GM12801 (cell line): ENCODE results near the gene PBX1.

Experiments used
- TF ChIP-seq, protein P1 (sequence below): IDR thresholded peaks from one replicate; pipeline ENCODE4 v1.5.1; 2011; ENCODE audit warnings: control low read depth; ENCODE audit not compliant: insufficient read length; ENCODE audit errors: extremely low read depth

The PBX1 gene

GRCh38 chr1:164670026-164670425, 111.0 kb downstream of the PBX1 start:
- TF ChIP-seq, protein P1, sequence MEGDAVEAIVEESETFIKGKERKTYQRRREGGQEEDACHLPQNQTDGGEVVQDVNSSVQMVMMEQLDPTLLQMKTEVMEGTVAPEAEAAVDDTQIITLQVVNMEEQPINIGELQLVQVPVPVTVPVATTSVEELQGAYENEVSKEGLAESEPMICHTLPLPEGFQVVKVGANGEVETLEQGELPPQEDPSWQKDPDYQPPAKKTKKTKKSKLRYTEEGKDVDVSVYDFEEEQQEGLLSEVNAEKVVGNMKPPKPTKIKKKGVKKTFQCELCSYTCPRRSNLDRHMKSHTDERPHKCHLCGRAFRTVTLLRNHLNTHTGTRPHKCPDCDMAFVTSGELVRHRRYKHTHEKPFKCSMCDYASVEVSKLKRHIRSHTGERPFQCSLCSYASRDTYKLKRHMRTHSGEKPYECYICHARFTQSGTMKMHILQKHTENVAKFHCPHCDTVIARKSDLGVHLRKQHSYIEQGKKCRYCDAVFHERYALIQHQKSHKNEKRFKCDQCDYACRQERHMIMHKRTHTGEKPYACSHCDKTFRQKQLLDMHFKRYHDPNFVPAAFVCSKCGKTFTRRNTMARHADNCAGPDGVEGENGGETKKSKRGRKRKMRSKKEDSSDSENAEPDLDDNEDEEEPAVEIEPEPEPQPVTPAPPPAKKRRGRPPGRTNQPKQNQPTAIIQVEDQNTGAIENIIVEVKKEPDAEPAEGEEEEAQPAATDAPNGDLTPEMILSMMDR, result no peak

DNA sequence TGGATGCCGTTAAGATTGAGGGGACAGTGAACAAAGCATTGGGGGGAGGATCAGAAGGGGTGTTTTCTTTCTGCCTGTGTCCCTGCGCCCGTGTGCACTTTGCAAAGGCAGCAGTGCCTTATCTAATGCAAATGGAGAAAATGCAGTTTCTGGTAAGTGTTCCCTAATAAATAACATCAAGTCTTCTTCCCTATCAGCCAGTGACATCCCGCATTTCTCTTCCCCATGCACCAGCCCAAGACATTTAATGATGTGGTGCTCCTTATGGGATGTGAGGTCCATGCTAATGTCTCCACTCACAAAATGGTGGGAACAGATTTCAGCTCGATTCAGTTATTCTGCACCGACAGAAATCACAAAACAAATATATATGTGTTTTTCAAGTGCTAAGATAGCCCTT, 111.8 kb downstream of the PBX1 start:
- TF ChIP-seq, protein P1, result no peak

DNA sequence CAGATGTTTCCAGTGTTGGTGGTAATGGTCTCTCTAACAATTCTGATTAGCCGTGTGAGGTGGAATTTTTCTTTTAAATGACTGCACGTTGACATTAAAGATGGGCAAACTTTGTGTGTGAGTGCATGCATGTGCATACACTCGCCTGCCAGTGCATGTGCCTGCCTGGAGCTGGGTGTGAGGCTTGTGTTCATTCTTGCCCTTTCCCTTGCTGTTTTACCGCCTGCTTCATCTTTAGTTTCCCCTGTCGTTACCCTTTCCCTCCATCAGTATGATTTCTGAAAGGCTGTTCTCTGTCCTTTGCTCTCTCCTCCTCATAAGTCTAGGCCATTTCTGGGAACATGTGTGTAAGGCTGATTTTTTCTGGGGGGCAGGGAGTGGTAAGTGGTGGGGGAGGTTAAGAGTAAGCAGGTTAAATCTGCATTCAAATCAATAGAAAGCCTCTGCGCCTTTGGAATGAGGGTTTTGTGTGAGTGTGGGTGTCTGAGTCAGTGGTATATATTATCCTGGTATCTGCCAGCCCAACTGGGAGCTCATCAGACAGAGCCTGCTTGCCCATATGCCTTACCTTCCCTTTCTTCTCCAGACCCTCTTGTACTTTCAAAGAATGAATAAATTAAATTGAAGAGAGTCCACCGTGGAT, 112.5 kb downstream of the PBX1 start:
- TF ChIP-seq, protein P1, result no peak

DNA sequence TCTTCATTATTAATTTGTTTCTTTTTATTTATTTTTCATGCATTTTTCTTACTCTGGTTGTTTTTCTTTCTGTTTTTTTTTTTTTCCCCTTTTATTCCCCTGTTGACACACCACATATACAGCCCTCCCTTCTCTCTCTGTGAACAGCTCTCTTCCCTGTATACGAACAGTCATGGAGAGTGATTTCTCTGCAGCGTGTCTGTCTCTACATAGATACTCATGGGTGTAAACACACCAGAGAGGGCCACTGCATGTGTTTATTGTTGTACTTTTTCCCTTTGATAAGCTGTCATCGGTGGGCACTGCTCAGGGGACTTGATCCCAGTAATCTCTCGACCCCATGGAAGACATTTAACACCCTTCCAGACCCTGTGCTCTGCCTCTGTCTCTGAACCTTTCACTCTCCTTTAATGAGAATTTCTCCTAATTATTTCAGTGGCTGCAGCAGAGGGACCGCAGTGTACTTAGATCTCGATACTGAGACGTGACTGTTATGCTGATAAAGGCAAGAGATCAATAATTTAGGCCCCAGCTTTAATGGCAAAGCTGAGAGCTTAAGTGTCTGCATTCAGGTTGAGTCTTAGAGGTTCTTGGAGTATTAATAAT, 113.1 kb downstream of the PBX1 start:
- TF ChIP-seq, protein P1, result no peak

- TF ChIP-seq, protein P1, result no peak
Observed at GRCh38 chr1:164672588-164672987, 113.6 kb downstream of the PBX1 start.

DNA sequence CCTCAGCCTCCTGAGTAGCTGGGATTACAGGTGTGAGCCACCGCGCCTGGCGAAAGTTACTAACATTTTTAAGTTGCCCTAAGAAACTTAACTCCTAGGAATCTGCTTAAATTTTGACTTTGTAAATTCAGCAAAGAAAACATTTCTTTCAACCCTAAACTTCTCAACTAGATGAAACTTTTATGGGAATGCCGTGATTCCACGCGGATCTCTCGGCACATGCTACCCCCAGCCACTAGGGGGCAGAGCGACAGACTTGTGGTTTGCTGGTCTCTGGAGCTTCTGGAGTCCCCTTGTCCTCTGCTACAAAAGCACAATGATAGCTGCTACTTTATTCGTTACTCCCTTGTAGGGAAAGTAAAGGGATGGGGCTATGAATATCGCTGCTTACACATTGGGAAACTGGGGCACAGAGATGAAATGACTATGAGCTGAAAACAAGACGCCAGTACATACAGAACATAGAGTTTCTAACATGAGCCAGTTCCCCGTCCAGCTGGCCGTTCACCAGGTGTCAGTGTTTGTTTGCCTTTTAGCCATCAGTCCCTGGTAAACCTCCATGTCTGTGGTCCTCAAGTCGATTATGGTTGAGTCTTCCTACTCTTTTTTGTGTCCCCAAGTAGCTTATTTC, 114.7 kb downstream of the PBX1 start:
- TF ChIP-seq, protein P1, result no peak

GRCh38 chr1:164675342-164675904, 116.4 kb downstream of the PBX1 start:
- TF ChIP-seq, protein P1, result no peak
